K562 treated with DMSO at 1 percent for 48 hours (cell line): ENCODE results near the gene EFHC2. TPM values are rescaled to one million over a fixed set of nuclear protein-coding genes. Genes with fewer than 3 reads are reported as not detected.

ENCODE experiments used
- total RNA-seq: library from RNA; unstranded; fragments of 300-600 nt; gene quantifications from 2 replicates; pipeline ENCODE4 v1.2.3, GENCODE V29; 2022; ENCODE audit warnings: low replicate concordance; ENCODE audit errors: extremely low read depth

The EFHC2 gene, protein sequence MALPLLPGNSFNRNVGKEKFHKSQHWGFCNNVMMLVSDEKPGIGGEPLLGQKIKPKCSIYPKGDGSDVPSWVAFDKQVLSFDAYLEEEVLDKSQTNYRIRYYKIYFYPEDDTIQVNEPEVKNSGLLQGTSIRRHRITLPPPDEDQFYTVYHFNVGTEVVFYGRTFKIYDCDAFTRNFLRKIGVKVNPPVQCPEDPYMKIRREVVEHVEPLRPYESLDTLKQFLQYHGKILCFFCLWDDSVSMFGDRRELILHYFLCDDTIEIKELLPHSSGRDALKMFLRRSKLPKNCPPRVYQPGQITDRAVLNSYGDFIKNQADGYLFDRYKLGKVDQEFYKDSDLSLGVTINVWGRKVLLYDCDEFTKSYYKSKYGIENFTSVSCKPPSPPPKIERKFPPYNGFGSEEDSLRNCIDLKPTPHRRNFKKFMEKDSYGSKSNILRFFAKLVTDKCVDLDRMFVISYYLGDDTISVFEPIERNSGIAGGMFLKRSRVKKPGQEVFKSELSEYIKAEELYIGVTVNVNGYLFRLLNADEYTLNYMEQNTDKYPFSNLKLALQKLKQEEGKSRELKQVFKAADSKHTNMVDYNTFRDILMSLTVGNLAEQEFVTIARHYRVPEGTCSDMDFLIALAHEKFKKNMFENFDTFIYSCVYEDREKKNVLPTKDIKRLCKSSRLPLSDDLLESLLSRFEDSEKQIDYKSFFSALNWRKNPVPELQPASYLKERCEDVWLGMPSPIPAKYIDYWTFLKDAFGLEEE
- total RNA-seq, result not detected in 2 replicates

DNA sequence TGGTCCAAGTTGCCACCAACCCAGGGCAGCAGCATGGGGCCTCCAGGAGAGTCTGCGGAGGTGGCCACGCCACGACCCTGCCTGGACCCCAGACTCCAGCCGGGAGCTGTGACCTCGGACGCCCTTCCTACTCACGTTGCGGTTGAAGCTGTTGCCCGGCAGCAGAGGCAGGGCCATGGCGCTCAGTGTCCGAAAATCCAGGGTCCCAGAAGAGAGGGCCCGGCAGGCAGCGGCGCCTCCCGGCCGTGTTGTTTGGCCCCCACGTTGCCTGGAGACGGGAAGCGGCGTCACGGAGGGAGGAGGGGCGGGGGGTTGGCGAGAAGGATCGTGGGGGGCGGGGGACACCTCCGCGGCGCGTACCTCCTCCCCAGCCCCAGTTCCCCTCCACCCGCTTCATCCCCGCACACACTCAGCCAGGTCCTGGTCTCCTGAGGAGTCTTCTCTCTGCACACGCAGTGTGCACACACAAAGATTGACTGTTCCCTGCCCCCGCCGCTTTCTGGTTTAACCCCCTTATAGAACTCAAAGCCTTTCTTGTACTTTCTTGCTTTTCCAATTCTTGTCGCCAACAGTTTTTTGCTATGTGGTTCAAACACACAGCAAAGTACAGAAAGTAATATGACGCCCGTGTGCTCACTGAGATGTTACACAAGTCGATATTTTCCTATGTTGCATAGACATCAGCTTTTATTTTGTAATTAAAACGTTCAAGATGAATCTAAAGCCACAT lies at the start of gene EFHC2:
EFHC2 (minus strand) TSS at position 261 of the 730 bp plus-strand sequence; CDS start at position 177, 84 bp downstream.

Other genes with a start within 250 kb of the EFHC2 start
- not detected in 2 replicates for gene FUNDC1, start 199.2 kb upstream of the EFHC2 start, total RNA-seq